GM23338 (cell line): ENCODE results near the gene PKHD1. TPM values are rescaled to one million over a fixed set of nuclear protein-coding genes. Genes with fewer than 3 reads are reported as not detected.

Experiments
- ATAC-seq: fragments of 200-7000 bp; cut with Tn5 transposase; 3 replicates; pipeline ENCODE4 v1.9.1; 2020
- DNase-seq: peaks from one replicate; pipeline ENCODE4 v3.0.0-alpha.2; 2015; ENCODE audit warnings: low spot score
- H2AFZ ChIP-seq: fragments of 200-600 bp; sonication (generic); 2 replicates; pipeline ENCODE4 v1.8.0; 2016; ENCODE audit warnings: antibody characterized with exemption, mild to moderate bottlenecking, moderate library complexity
- H3F3A ChIP-seq: fragments of 200-600 bp; sonication (generic); replicated peaks from 2 replicates; pipeline ENCODE4 v1.8.0; 2017; ENCODE audit warnings: antibody characterized with exemption, mixed run types, low read depth
- H3K27ac ChIP-seq: fragments of 200-600 bp; sonication (generic); 2 replicates; pipeline ENCODE4 v1.6.1; 2016; ENCODE audit warnings: low read depth
- H3K27me3 ChIP-seq: fragments of 200-600 bp; sonication (generic); 2 replicates; pipeline ENCODE4 v1.8.0; 2016; ENCODE audit warnings: mild to moderate bottlenecking, mixed run types, moderate library complexity; ENCODE audit not compliant: insufficient read depth
- H3K36me3 ChIP-seq: fragments of 200-600 bp; sonication (generic); 2 replicates; pipeline ENCODE4 v1.8.0; 2016; ENCODE audit warnings: mild to moderate bottlenecking; ENCODE audit not compliant: insufficient read depth
- H3K4me1 ChIP-seq: fragments of 200-600 bp; sonication (generic); 2 replicates; pipeline ENCODE4 v1.8.0; 2016; ENCODE audit warnings: mild to moderate bottlenecking, moderate library complexity; ENCODE audit not compliant: insufficient read depth
- H3K4me2 ChIP-seq: fragments of 200-600 bp; sonication (generic); 2 replicates; pipeline ENCODE4 v1.7.1; 2017; ENCODE audit warnings: mixed run types
- H3K4me3 ChIP-seq: fragments of 200-600 bp; sonication (generic); 2 replicates; pipeline ENCODE4 v1.6.1; 2016; ENCODE audit warnings: mixed run types
- H3K79me2 ChIP-seq: fragments of 200-600 bp; sonication (generic); replicated peaks from 2 replicates; pipeline ENCODE4 v1.8.0; 2017; ENCODE audit warnings: mild to moderate bottlenecking; ENCODE audit not compliant: insufficient read depth
- H3K9me2 ChIP-seq: fragments of 200-600 bp; sonication (generic); 2 replicates; pipeline ENCODE4 v1.8.0; 2017; ENCODE audit not compliant: insufficient read depth
- H4K20me1 ChIP-seq: fragments of 200-600 bp; sonication (generic); replicated peaks from 2 replicates; pipeline ENCODE4 v1.8.0; 2017; ENCODE audit warnings: mild to moderate bottlenecking; ENCODE audit not compliant: insufficient read depth
- H3K27ac Mint-ChIP-seq: 2 replicates; pipeline ENCODE4 v1.8.0; 2020; ENCODE audit warnings: inconsistent platforms, mild to moderate bottlenecking, moderate library complexity, mixed read lengths
- H3K27me3 Mint-ChIP-seq: 3 replicates; pipeline ENCODE4 v1.8.0; 2022; ENCODE audit warnings: low read depth, mild to moderate bottlenecking, moderate library complexity, mixed read lengths, inconsistent platforms; ENCODE audit not compliant: insufficient read depth, poor library complexity
- H3K36me3 Mint-ChIP-seq: 3 replicates; pipeline ENCODE4 v1.8.0; 2021; ENCODE audit warnings: low read depth, mild to moderate bottlenecking, inconsistent platforms, moderate library complexity, mixed read lengths
- H3K4me1 Mint-ChIP-seq: 3 replicates; pipeline ENCODE4 v1.8.0; 2020; ENCODE audit warnings: mild to moderate bottlenecking, inconsistent platforms, mixed read lengths
- H3K4me3 Mint-ChIP-seq: 3 replicates; pipeline ENCODE4 v1.8.0; 2021; ENCODE audit warnings: moderate library complexity, mild to moderate bottlenecking, inconsistent platforms, mixed read lengths
- H3K9me3 Mint-ChIP-seq: 3 replicates; pipeline ENCODE4 v1.8.0; 2020; ENCODE audit warnings: moderate library complexity, mild to moderate bottlenecking, inconsistent platforms, mixed read lengths
- CREB1 ChIP-seq: fragments of 250-450 bp; sonication (Bioruptor Pico); IDR thresholded peaks from 2 replicates; pipeline ENCODE4 v1.5.0; 2020; ENCODE audit warnings: low read depth, mild to moderate bottlenecking, moderate library complexity
- CTCF ChIP-seq, 2 experiments: fragments of 200-600 bp in 1 of 2; sonication (generic) in 1 of 2; conservative IDR thresholded peaks; 2 replicates each; pipeline versions ENCODE4 v1.5.1 to v1.6.1; 2016 to 2017; ENCODE audit warnings: antibody characterized with exemption in 2 of 2, low read depth in 2 of 2, mild to moderate bottlenecking in 2 of 2, moderate library complexity in 1 of 2
- EZH2phosphoT487 ChIP-seq: fragments of 200-600 bp; sonication (generic); IDR thresholded peaks from one replicate; pipeline ENCODE4 v1.8.1; 2018; ENCODE audit warnings: antibody characterized with exemption; ENCODE audit not compliant: unreplicated experiment
- POLR2AphosphoS5 ChIP-seq: IDR thresholded peaks from 2 replicates; pipeline ENCODE4 v1.6.1; 2016; ENCODE audit warnings: antibody characterized with exemption, low read depth
- REST ChIP-seq: IDR thresholded peaks from one replicate; pipeline ENCODE4 v1.6.1; 2018; ENCODE audit warnings: antibody characterized with exemption; ENCODE audit not compliant: unreplicated experiment
- ZNF331 ChIP-seq: fragments of 250-450 bp; sonication (Bioruptor Pico); IDR thresholded peaks from 2 replicates; pipeline ENCODE4 v1.5.0; 2020; ENCODE audit warnings: low read depth, mild to moderate bottlenecking, moderate library complexity
- ZNF462 ChIP-seq: fragments of 250-450 bp; sonication (Bioruptor Pico); IDR thresholded peaks from 2 replicates; pipeline ENCODE4 v1.5.0; 2020; ENCODE audit warnings: mild to moderate bottlenecking, moderate library complexity
- polyA plus RNA-seq: library from polyadenylated mRNA; unstranded; fragments of >200 nt; fragmentation: Nextera tagmentation; extraction: Ambion mirVana; gene quantifications from 2 replicates; pipeline ENCODE4 v1.2.1, GENCODE V29; 2016
- total RNA-seq: library from RNA; depleted of rRNA; stranded (reverse); fragments of >200 nt; shearing (Covaris generic); gene quantifications from 2 replicates; pipeline ENCODE4 v1.2.3, GENCODE V29; 2014

Gene PKHD1
- total and polyA plus RNA-seq, 2 experiments from 2014 or later, result 0.03 to 0.07 TPM

GRCh38 chr6:51619042-51619799, 468.2 kb downstream of the PKHD1 start (continued):
- TF ChIP-seq CREB1 (CRISPR knock-in tag) (no peak), EZH2phosphoT487 (no peak), REST (no peak), ZNF331 (CRISPR knock-in tag) (no peak), CTCF (conservative IDR thresholded peaks at IDR 0.05; ENCODE audit: low read depth in 2 of 2) (no peak), POLR2AphosphoS5 (no peak)

GRCh38 chr6:51618563-51618962, 468.9 kb downstream of the PKHD1 start:
- no peaks in the 10 kb centered on the region for H3K79me2 ChIP-seq
- no peaks in the 10 kb centered on the region for H3K4me1 Mint-ChIP-seq
- DNase-seq (peak; percentile 71), ATAC-seq (no peak; the same call in 1 of the 3 replicates)
- no peak overlapping the region for H3K27ac ChIP-seq
- H3K4me3 Mint-ChIP-seq, result no peak overlapping the region
- H3K27me3 Mint-ChIP-seq, result peaks cover 5% of the 10 kb centered on the region
- no peaks in the 10 kb centered on the region for H3K9me2 ChIP-seq
- H2AFZ ChIP-seq, result 0 out of 2 replicates have a peak overlapping the region, but pooled peaks have one; percentile 3
- H3K27me3 ChIP-seq, result no peaks in the 10 kb centered on the region
- H4K20me1 ChIP-seq, result no peaks in the 10 kb centered on the region
- TF ChIP-seq EZH2phosphoT487, result no peak
- peak in 1 of 2 experiments; percentile 56; a peak in 3 of 4 replicates for TF ChIP-seq CTCF (conservative IDR thresholded peaks at IDR 0.05; ENCODE audit: low read depth in 2 of 2)
- no peak for TF ChIP-seq ZNF331 (CRISPR knock-in tag)
- TF ChIP-seq ZNF462 (CRISPR knock-in tag), result no peak
- no peak for TF ChIP-seq POLR2AphosphoS5
- H3K27ac Mint-ChIP-seq, result no peak overlapping the region
- no peaks in the 10 kb centered on the region for H3K36me3 ChIP-seq
- H3F3A ChIP-seq, result no peaks in the 10 kb centered on the region
- H3K9me3 Mint-ChIP-seq, result no peaks in the 10 kb centered on the region
- no peaks in the 10 kb centered on the region for H3K36me3 Mint-ChIP-seq
- H3K4me1 ChIP-seq, result no peaks in the 10 kb centered on the region
- no peak overlapping the region for H3K4me2 ChIP-seq
- no peak overlapping the region for H3K4me3 ChIP-seq
